Activated gamma-delta T cell treated with Interleukin-2 at 50 U/mL for 16 hours (primary cell): ENCODE results near the gene ATP2A3.
A peak's percentile ranks its signal among the peaks of the same experiment; 100 is the strongest.

Experiments used
- DNase-seq: peaks from one replicate; pipeline ENCODE4 v3.0.0-alpha.2; 2020

ATP2A3 gene

DNA sequence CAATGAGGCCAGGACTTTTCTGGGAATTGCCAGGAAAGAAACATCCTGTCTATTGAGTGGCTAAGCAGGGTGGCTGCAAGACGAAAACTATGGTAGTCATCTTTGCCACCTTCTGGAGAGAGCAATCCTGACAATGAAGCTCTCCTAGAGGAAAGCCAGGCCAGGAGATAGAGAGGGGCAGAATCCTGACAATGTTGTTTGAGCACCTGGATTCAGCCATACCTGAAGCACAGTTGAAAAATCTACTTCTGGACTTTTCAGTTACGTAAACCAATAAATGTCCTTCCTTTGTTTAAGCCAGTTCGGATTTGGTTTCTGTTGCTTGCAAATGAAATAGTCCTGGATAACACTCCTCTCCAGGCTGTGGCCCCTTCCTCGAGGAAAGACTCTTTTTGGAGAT lies 57.4 kb downstream of the ATP2A3 start:
- DNase-seq = no peak

- no peak for DNase-seq
Measured at GRCh38 chr17:3905017-3905520, 59.2 kb downstream of the ATP2A3 start.

- no peak for DNase-seq
Measured at GRCh38 chr17:3904501-3904900, 59.7 kb downstream of the ATP2A3 start.

- DNase-seq = no peak
Measured at GRCh38 chr17:3903881-3904290, 60.4 kb downstream of the ATP2A3 start.

DNA sequence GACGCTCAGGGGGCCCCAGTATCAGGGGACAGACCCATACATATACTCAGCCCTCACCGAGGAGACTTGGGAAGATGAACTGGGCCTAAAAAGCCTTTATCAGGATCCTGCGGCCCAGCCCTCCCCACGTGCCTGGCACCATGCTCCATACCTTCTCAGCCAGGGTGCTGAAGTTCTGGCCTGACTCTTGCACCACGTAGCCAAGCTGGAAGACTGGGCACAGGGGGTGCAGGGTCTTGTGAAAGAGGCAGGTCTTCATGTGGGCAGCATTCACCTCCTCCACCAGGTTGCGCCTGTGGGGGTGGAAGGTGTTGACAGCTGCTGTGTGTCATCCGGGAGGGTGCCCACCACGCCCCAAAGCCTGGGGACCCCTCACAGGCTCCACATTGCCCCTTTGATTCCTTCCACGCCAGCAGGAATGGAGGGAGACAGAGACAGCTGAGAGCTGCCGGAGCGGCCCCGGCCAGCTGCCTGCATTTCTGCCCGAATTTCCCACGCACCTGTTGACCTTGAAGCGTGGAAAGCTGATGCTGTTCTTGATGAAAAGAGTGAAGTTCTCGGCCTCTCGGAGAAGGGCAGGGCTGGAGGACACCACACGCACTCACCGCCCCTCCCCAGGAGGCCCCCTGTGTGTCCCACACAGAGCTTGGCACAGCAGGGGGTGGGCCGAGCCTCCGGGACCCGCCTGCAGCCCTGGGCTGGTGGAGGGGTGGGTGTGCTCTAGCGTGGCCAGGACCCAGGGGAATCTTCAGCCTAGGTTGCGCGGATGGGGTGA lies 61.0 kb downstream of the ATP2A3 start:
- no peak for DNase-seq

DNA sequence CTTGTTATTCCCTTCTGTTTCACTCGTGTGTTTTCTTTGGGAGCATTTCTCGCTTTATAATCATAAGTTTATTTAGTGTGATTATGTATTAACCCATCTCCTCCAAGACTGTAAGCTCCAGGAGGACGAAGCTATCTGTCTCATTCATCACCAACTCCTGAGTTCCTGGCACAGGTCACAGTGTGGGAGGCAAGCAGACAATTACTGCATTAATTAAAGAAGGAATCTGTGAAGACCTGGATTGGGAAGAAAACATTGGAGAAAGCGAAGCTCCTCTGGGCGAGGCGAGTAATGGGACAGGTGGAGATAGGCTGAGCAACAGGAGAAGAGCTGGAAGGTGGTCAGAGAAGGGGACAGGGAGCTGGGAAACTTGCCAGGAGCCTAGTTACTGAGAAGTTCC lies 63.6 kb downstream of the ATP2A3 start:
- no peak for DNase-seq

GRCh38 chr17:3897731-3898130 lies 66.5 kb downstream of the ATP2A3 start:
- no peak for DNase-seq

DNA sequence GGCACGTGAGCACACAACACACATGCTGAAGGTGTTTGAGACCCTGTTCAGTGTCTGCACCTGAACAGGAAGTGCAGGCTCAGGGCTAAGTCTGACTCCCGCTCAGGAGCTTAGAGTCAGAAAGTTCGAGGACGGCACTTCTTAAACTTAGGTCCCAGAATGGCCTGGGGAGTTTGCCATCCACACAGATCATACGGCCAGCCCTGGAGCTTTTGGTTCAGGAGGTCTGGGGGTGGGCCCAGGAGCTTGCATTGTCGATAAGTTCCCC lies 67.3 kb downstream of the ATP2A3 start:
- no peak for DNase-seq

- DNase-seq = no peak
Measured at GRCh38 chr17:3896108-3896967, 67.9 kb downstream of the ATP2A3 start.

- no peak for DNase-seq
Measured at GRCh38 chr17:3895354-3895753, 68.9 kb downstream of the ATP2A3 start.

DNA sequence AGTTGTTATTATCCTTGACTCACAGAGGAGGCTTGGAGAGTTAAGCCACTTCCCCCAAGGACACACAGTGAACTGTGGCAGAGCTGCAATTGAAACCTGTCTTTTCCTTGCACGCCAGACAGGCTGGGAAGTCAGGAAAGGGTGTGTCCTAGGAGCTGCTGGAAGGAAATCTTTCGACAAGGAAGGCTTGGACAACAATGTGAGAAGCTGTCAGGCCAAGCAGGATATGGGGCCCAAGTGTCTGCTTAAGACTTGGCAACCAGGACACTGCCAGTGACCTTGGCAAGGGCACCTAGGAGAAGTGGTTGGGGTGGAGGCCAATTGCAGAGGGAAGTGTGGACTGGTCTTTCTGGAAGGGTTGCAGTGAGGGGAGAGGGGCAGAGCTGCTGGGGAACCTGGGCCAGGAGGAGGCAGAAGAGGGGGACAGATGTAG lies 69.3 kb downstream of the ATP2A3 start:
- DNase-seq = no peak

GRCh38 chr17:3894188-3894587 lies 70.0 kb downstream of the ATP2A3 start:
- no peak for DNase-seq

- DNase-seq = no peak
Measured at GRCh38 chr17:3893720-3894116, 70.5 kb downstream of the ATP2A3 start.

DNA sequence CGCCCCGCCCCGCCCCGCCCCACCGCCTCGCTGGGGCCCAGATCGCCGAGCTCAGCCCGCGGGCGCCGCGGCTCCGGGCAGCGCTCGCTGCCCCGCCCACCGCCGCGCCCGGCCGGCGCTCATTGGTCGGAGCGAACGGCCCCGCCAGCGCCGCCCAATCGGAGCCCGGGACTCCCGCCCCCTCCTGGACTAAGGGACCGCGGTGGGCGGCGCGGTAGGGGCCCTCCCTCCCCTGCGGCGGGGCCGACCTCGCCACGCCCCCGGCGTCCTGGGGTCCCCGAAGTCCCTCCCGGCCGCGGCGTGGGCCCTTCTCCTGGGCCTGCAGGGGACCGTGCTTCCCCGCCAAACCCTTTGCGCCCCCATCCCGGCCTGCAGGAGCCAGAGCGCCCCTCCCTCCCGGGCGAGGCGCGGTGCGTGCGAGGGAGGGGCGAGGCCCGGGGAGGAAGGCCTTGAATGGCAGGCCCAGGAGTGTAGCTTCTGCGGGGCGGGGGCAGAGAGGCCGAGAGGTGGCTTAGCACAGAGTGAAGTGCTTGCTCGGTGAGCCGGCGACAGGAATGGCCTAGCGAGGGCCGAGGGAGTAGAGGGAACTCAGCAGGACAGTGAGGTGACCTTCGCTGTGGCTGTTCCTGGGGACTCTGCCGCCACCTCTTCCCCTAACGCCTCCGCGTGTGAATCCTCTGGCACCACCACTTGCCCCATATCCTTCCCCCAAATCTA lies 71.1 kb downstream of the ATP2A3 start, which contains the start of gene CAMKK1:
Gene CAMKK1, minus strand, starts transcription at position 51 of the 717 bp plus-strand sequence. CDS start 7,366 bp downstream, outside the sequence.
- DNase-seq = peak; percentile 88

GRCh38 chr17:3892095-3892998 lies 71.9 kb downstream of the ATP2A3 start:
- peak; percentile 77 for DNase-seq

GRCh38 chr17:3891626-3892094 lies 72.6 kb downstream of the ATP2A3 start:
- DNase-seq = no peak

DNA sequence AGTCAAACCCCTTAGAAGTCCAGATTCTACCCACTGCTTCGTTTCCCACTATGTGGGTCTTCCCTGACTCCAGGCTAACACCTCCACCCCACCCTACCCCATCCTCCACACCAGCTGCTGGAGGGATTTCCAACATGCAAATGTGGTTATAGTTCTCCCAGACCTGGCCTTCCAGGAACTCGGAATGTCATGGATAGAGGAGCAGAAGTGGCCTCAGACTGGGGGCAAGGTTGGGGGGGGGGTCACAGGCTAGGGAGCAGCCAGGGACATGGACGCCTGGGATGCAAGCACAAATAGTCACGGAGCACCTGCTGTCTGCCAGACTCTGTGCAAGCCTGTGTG lies 73.4 kb downstream of the ATP2A3 start:
- DNase-seq = no peak

GRCh38 chr17:3890082-3890877 lies 74.0 kb downstream of the ATP2A3 start:
- DNase-seq = no peak

GRCh38 chr17:3889325-3890012 lies 74.8 kb downstream of the ATP2A3 start:
- no peak for DNase-seq

- no peak for DNase-seq
Measured at GRCh38 chr17:3888343-3889171, 75.7 kb downstream of the ATP2A3 start.
